Urinary bladder (tissue), 4 donors: ENCODE measurements around the gene PDLIM3. TPM values are rescaled to one million over a fixed set of nuclear protein-coding genes. Genes with fewer than 3 reads are reported as not detected.

Experiments used
- DNase-seq: peaks from one replicate; pipeline ENCODE4 v3.0.0-alpha.2; 2015; ENCODE audit errors: extremely low spot score
- H3K27ac ChIP-seq: one replicate; pipeline ENCODE4 v1.5.1; 2013; ENCODE audit warnings: low read depth, mild to moderate bottlenecking, moderate library complexity
- H3K36me3 ChIP-seq: one replicate; pipeline ENCODE4 v1.6.1; 2013; ENCODE audit warnings: mild to moderate bottlenecking, moderate library complexity; ENCODE audit not compliant: insufficient read depth
- H3K4me1 ChIP-seq: one replicate; pipeline ENCODE4 v1.6.1; 2013; ENCODE audit warnings: mild to moderate bottlenecking, moderate library complexity; ENCODE audit not compliant: insufficient read depth
- H3K4me3 ChIP-seq: one replicate; pipeline ENCODE4 v1.5.1; 2013; ENCODE audit warnings: low read depth, low read length
- WGBS: extraction: QIAGEN DNeasy Blood & Tissue Kit; methylation state at CpG from one replicate; pipeline ENCODE4 v1.1.7; 2013; 5-methylcytosine and 5-hydroxymethylcytosine counted together
- polyA plus RNA-seq: library from polyadenylated mRNA; stranded (reverse); fragments of 200-250 nt; gene quantifications from one replicate; pipeline ENCODE4 v1.2.3, GENCODE V29; 2013
- total RNA-seq: library from RNA; depleted of rRNA; stranded (reverse); fragments of >200 nt; gene quantifications from one replicate; pipeline ENCODE4 v1.2.3, GENCODE V29; 2014
- donor health status: healthy with polysubstance abuse.
- donor health status: healthy.

The PDLIM3 gene
- total and polyA plus RNA-seq, 2 donors: 358 to 456 TPM

DNA sequence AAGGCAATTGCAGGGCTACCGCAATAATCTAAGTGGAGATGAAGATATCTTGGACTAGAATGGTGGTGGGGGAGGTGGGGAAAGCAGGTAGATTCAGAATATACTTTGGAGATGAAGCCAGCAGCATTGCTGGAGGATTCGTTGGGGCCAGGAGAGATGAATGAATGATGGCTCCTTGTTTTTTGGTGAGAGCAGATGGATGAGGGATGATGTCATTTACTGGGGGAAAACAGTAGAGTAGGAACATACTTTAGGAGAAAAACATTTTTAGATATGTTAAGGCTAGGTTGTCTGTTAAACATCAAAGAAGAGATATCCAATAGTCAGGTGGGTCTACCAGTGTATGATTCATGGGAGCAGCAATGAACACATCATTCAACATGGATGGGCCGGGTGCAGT, 69.6 kb downstream of the PDLIM3 start:
- WGBS: 91% methylated on average over 3 of the region's 3 CpGs
- H3K4me1 ChIP-seq: no peaks in the 10 kb centered on the region

DNA sequence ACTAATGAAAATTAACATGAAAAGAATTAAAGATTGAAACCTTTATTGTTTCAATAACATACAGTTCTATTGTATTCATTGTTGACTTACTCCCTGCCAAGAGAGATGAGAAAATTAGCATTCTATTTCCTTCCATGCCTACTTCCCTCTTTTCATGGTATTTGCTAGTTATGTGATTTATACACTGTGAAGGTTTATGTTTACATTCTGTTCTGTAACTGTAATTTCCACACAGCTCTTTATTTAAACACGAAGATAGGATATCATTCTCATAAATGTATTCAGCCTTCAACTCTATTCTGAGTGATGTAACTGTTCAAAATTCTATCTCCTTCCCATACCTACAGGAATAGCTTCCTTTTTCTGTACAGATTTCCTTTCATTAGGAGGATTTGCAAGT, 70.4 kb downstream of the PDLIM3 start:
- Histone ChIP-seq H3K36me3 (no peaks in the 10 kb centered on the region), H3K27ac (no peak overlapping the region), H3K4me1 (no peaks in the 10 kb centered on the region), H3K4me3 (no peak overlapping the region)
- no peak for DNase-seq
- WGBS: 10% methylated on average over 1 of the region's 1 CpG

More for the DNA sequence above, 69.6 kb downstream of the PDLIM3 start:
- Histone ChIP-seq H3K36me3 (no peaks in the 10 kb centered on the region), H3K27ac (no peak overlapping the region), H3K4me3 (no peak overlapping the region)
- no peak for DNase-seq

DNA sequence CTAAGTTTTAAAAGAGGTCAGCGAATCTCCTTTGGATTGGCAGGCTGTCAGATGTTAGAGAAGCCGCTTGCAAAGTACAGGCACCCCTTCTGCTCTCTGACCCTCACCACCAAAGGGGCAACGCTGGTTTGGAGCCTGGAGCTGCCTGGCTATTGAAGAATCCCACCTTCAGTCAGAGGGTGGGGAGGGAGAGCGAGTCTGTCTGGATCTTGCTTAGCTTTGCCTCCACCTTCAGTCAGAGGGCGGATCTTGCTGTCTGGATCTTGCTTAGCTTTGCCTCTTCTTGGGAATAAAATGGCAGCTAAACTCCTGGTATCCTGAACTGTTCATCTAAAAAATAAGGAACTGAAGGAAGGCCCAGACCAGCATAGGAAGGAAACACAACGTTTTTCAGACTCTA, 71.1 kb downstream of the PDLIM3 start:
- WGBS: 57% methylated on average over 6 of the region's 6 CpGs
- Histone ChIP-seq H3K27ac (no peak overlapping the region), H3K36me3 (no peaks in the 10 kb centered on the region), H3K4me3 (no peak overlapping the region), H3K4me1 (no peaks in the 10 kb centered on the region)
- no peak for DNase-seq

DNA sequence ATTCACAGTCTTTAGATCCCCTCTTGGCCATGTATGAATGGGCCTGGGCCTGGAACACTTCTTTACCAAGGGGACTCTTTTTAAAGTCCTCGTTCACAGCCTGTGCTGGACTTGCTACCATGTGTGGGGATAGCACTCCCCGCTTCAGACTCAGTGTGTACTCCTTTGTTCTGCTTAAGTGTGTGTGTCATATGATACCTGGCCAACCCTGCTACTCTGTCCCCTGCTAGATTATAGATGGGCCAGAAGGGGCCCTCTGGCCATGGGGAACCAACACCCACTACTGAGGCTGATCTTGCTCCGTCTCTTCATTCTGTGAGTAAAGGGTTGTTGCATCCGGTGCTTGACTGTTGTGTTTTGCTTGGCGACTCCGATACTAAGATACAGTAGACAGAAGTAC, 71.8 kb downstream of the PDLIM3 start:
- DNase-seq: no peak
- WGBS: 93% methylated on average over 6 of the region's 6 CpGs
- no peaks in the 10 kb centered on the region for H3K4me1 ChIP-seq

DNA sequence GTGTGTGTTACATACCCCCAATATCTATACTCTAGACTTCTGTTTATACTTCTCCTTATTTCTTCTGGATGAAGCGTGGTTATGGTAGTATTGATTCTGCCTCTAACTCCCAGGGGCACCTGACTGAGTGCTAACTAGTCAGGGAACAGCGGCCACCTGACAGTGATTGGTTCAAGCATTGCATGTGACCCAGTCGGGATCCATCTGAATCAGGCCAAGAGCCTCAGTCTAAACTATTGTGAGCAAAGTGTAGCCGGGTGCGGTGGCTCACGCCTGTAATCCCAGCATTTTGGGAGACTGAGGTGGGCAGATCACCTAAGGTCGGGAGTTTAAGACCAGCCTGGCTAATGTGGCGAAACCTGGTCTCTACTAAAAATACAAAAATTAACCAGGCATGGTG, 73.7 kb downstream of the PDLIM3 start:
- no peak overlapping the region for H3K27ac ChIP-seq
- H3K4me3 ChIP-seq: no peak overlapping the region
- 97% methylated on average over 8 of the region's 8 CpGs for WGBS
- DNase-seq: no peak
- no peaks in the 10 kb centered on the region for H3K36me3 ChIP-seq
- no peaks in the 10 kb centered on the region for H3K4me1 ChIP-seq

More for the DNA sequence above, 71.8 kb downstream of the PDLIM3 start:
- no peak overlapping the region for H3K4me3 ChIP-seq
- no peak overlapping the region for H3K27ac ChIP-seq
- H3K36me3 ChIP-seq: no peaks in the 10 kb centered on the region

DNA sequence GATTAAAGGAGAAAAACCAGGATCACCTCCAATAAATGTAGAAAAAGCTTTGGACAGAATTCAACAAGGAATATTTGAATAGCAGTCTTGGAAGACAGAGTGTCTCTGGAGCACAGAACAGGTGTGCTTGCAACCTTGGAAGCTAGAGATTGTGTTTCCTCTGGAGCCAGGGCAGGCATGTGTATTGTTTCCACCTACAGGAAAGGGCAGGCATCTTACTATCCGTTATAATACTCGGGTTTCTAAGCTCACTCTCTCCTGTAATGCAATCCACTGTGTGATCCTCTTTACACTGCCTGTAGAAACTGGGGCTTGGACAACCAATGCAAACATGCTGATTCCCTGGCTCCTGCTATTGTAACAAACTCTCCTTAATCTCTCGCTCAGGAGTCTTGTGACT, 78.2 kb downstream of the PDLIM3 start:
- H3K27ac ChIP-seq: no peak overlapping the region
- WGBS: 55% methylated on average over 3 of the region's 3 CpGs
- no peak for DNase-seq
- H3K36me3 ChIP-seq: no peaks in the 10 kb centered on the region
- H3K4me3 ChIP-seq: no peak overlapping the region
- H3K4me1 ChIP-seq: no peaks in the 10 kb centered on the region

DNA sequence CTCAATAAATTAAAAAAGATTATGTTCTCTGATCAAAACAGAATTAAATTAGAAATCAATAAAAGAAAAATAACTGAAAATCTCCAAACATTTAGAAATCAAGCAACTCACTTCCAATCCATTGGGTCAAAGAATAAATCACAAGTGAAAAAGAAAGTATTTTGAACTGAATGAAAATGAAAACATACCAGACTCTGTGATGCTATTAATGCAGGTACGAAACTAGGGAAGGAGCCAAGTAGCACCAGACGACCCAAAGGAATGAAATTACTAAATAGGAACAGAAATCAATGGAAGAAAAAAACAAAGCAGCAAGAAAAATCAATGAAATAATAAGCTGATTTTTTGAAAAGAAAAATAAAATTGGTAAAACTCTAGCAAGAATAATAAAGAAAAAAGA, 79.2 kb downstream of the PDLIM3 start:
- WGBS: 68% methylated on average over 2 of the region's 2 CpGs
- no peaks in the 10 kb centered on the region for H3K36me3 ChIP-seq
- DNase-seq: no peak
- no peaks in the 10 kb centered on the region for H3K4me1 ChIP-seq
- H3K4me3 ChIP-seq: no peak overlapping the region
- H3K27ac ChIP-seq: no peak overlapping the region

Other genes starting within 250 kb of the PDLIM3 start
- gene LRP2BP, start 139.6 kb downstream of the PDLIM3 start, total RNA-seq: 5.4 TPM
- 0.41 TPM for gene LRP2BP, start 139.6 kb downstream of the PDLIM3 start, polyA plus RNA-seq
- gene ANKRD37, start 138.7 kb downstream of the PDLIM3 start, total RNA-seq: 27.3 TPM
- 19.9 TPM for gene ANKRD37, start 138.7 kb downstream of the PDLIM3 start, polyA plus RNA-seq
- gene UFSP2, start 109.5 kb downstream of the PDLIM3 start, total RNA-seq: 77.2 TPM
- 36.4 TPM for gene UFSP2, start 109.5 kb downstream of the PDLIM3 start, polyA plus RNA-seq
- 18.2 TPM for gene CCDC110, start 63.8 kb downstream of the PDLIM3 start, total RNA-seq
- gene CCDC110, start 63.8 kb downstream of the PDLIM3 start, polyA plus RNA-seq: 2.0 TPM